ENCODE data around the gene KCNB1. TPM values are rescaled to one million over a fixed set of nuclear protein-coding genes. Genes with fewer than 3 reads are reported as not detected.

KCNB1 gene
- total and polyA plus RNA-seq, 8 donors, result 0.12 to 21.0 (median 2.3) TPM; not detected in 1

DNA sequence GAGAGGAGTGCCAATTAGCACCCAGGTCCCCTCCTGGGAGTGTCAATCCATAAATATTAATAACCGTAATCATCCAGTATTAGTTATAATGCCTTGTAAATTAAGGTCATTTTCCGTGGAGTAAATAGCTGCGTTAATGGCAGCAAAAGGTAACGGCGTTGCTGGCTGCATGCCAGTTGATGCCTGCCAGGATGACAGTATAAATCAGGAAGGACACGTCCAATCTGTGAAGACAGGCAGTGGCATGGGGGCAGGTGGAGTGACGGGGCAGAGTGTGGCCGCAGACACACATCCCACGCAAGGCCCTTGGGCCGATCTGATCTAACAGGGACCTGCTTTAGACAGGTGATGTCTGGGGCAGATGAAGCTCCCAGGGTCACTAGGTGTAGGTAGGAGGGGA, 49.1 kb downstream of the KCNB1 start:
- TF ChIP-seq POLR2AphosphoS5 (IDR thresholded peaks at IDR 0.05), result no peak
- TF ChIP-seq CTCF (IDR thresholded peaks at IDR 0.05), result no peak
- TF ChIP-seq POLR2A (IDR thresholded peaks at IDR 0.05), result no peak
- no peak for TF ChIP-seq EP300 (IDR thresholded peaks at IDR 0.05)
- H3K4me1 ChIP-seq, result peaks cover 0 to 1% (median 0%) of the 10 kb centered on the region in 4 donors
- intact Hi-C loops (cut with DNase I; ENCODE audit: low total_unique reads), result no loop called here
- H3K27ac ChIP-seq, result no peak overlapping the region
- H3K9me3 ChIP-seq, result no peaks in the 10 kb centered on the region
- peaks cover 0 to 3% (median 0%) of the 10 kb centered on the region in 3 donors for H3K27me3 ChIP-seq
- DNase-seq, result no peak
- no peaks in the 10 kb centered on the region for H3K36me3 ChIP-seq
- no peak overlapping the region for H3K4me3 ChIP-seq
- WGBS, 5 donors, result 62 to 71% (median 66%) methylated on average over 10 of the region's 10 CpGs

DNA sequence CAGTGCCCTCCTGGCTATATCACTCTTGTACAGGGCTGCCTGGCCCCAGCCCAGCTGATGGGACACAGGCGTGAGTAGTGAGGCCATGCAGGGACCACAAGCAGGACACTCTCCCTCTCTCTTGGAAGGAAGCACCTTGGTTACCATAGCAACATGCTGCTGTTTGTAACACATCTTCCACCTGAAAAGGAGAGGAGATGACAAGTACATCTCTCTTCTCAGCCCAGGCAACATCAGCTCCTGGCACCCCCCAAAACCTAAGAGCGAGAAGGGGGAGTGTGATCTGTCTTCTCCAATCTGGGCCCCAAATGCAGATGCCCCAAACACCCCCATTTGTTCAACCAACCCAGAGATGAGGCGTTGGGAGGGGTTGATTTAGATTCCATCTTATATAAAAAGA, 49.9 kb downstream of the KCNB1 start:
- no peaks in the 10 kb centered on the region for H3K36me3 ChIP-seq
- H3K4me3 ChIP-seq, result no peak overlapping the region
- TF ChIP-seq POLR2A (IDR thresholded peaks at IDR 0.05), result no peak
- TF ChIP-seq POLR2AphosphoS5 (IDR thresholded peaks at IDR 0.05), result no peak
- TF ChIP-seq EP300 (IDR thresholded peaks at IDR 0.05), result no peak
- TF ChIP-seq CTCF (IDR thresholded peaks at IDR 0.05), result no peak
- H3K9me3 ChIP-seq, result no peaks in the 10 kb centered on the region
- H3K4me1 ChIP-seq, result peaks cover 0 to 9% (median 0%) of the 10 kb centered on the region in 4 donors
- intact Hi-C loops (cut with DNase I; ENCODE audit: low total_unique reads), result no loop called here
- WGBS, 5 donors, result 57 to 77% (median 71%) methylated on average over 3 of the region's 3 CpGs
- no peaks in the 10 kb centered on the region for H3K27me3 ChIP-seq
- DNase-seq, result no peak
- no peak overlapping the region for H3K27ac ChIP-seq

GRCh38 chr20:49431329-49431728, 51.1 kb downstream of the KCNB1 start:
- peaks cover 0 to 19% (median 0%) of the 10 kb centered on the region in 4 donors for H3K4me1 ChIP-seq
- DNase-seq, result no peak
- no peak for TF ChIP-seq POLR2AphosphoS5 (IDR thresholded peaks at IDR 0.05)
- no peak for TF ChIP-seq CTCF (IDR thresholded peaks at IDR 0.05)
- no peak for TF ChIP-seq EP300 (IDR thresholded peaks at IDR 0.05)
- no peak overlapping the region for H3K27ac ChIP-seq
- intact Hi-C loops (cut with DNase I; ENCODE audit: low total_unique reads), result no loop called here
- no peaks in the 10 kb centered on the region for H3K27me3 ChIP-seq
- H3K9me3 ChIP-seq, result no peaks in the 10 kb centered on the region
- no peak overlapping the region for H3K4me3 ChIP-seq
- no peaks in the 10 kb centered on the region for H3K36me3 ChIP-seq
- WGBS, 5 donors, result 51 to 69% (median 67%) methylated on average over 4 of the region's 4 CpGs

DNA sequence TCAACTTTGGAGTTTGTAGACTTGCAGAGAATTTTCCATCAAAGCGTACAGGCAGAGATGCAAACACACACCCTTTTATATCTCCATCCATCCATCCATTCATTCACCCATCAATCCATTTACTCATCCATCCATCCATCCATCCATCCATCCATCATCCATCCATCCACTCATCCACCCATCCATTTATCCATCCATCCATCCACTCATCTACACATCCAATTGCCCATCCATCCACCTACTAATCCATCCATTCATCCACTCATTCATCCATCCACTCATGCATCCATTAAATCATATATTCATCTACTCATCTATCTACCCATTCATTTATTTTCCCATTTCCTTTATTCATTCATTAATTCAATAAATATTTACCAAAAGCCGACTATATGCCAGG, 52.1 kb downstream of the KCNB1 start:
- intact Hi-C loops (cut with DNase I; ENCODE audit: low total_unique reads), result no loop called here
- no peaks in the 10 kb centered on the region for H3K27me3 ChIP-seq
- no peaks in the 10 kb centered on the region for H3K36me3 ChIP-seq
- H3K27ac ChIP-seq, result no peak overlapping the region
- DNase-seq, result no peak
- peaks cover 0 to 19% (median 0%) of the 10 kb centered on the region in 4 donors for H3K4me1 ChIP-seq
- 86 to 93% (median 90%) methylated on average over 2 of the region's 2 CpGs for WGBS, 5 donors
- H3K4me3 ChIP-seq, result no peak overlapping the region
- TF ChIP-seq CTCF (IDR thresholded peaks at IDR 0.05), result no peak
- H3K9me3 ChIP-seq, result no peaks in the 10 kb centered on the region

Measured in stomach (tissue), 9 donors.